Activated CD4-positive, alpha-beta T cell treated with anti-CD3 and anti-CD28 coated beads, Interleukin-10, Interleukin-2, amounts not matched to agents 100 ng/mL and 50 ng/mL, durations not matched to agents 16 hours and 8 hours (primary cell): ENCODE data around the gene ETV3L.

Experiments
- DNase-seq: peaks from one replicate; pipeline ENCODE4 v3.0.0-alpha.2; 2020

ETV3L gene

DNA sequence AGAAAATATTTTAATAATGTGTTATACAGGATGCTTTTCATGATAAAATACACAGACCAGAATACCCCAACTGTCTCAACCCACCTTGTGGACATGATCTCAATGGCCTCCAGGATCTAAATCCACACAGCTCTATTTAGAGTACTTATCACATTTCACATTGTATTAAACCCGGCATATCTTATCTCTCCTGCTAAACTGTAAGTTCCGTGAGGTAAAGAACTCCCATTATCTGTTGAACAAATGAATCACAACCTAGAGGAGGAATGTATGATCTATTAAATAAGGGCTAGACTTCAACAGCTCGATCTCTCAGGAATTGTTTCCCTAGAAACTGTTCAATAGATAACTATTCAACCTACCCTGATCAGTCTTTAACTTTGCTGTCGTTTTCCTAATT lies 31.7 kb upstream of the ETV3L start:
- DNase-seq, result no peak

DNA sequence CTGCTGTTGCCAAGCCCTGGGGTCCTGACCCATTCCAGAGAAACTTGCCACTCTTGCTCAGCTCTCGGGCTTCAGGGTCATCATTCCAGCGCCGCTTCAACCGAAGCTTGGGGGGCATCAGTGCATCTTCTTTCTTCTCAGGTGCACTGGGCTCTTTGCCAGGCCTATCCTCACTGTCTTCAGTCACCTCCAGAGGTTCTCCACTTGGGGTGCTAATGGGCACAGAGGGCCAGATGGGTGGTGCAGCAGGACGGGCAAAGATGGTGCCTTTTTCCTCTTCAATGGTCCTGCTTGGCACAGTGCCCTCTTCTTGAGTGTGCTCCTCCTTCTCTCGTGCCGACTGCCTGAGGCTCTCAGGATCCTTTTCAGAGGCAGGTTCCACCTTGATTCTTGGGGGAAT lies 25.2 kb upstream of the ETV3L start:
- no peak for DNase-seq

DNA sequence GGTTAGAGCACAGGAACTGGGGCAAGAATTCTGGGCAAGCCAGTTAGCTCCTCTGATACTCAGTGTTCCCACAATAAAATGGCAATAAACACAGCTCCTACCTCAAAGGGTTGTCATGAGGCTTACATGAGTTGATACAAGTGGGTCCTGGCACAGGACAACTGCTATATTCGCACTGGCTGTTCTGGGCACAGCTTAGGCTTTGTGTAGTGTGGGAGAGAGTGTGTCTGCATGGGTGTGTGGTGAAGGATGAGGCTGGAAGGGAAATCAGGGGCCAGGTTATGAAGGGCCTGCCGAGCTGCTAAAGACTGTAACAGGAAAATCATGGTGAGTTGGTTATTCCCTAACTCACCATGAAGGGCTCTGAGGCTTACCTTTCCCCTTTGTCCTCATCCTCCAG lies 19.8 kb upstream of the ETV3L start:
- DNase-seq, result no peak

GRCh38 chr1:157119008-157119407 lies 19.4 kb upstream of the ETV3L start:
- DNase-seq, result no peak

- no peak for DNase-seq
These were observed 18.0 kb upstream of the ETV3L start for GRCh38 chr1:157117527-157118057.

- no peak for DNase-seq
These were observed 17.1 kb upstream of the ETV3L start for GRCh38 chr1:157116737-157117103.

DNA sequence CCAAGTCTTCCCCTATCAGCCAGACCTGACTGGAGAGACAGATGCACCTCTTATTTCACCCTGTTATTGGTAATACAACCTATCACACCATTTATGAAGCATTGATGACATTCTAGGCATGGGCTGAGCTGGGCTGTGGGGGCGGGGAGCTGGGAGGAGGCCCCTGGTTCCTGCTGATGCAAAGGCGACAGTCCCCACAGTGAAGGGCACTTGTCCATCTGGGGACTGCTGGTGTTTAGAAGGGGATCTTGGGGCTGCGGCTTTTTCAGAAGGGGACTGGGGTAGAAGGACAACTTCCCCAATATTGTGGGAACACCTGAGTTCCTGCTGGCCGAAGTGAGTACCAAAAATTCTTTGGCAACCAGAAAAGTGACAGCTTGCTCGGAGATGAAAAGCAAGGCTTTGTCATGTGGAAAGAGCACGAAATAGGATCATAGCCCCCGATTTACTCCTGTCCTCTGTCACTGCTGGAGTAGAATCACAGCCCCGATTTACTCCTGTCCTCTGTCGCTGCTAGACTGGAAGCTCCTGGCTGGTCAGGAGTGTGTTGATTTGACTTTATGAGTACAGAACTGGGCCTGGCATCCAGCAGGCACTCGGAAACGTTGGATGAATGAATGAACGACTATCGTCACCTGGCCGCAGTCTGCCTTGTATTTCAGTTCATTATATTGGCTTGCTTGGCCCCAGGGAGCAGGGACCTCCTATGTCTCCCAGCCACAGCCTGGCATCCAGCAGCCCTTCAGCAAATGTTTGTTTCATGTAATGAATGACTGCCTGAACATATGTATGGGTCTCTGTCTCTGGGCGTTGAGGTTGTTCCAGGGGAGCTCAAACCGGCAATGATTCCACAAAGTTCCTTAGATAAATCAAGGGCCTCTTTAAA lies 16.5 kb upstream of the ETV3L start:
- DNase-seq, result no peak

- no peak for DNase-seq
These were observed 15.8 kb upstream of the ETV3L start for GRCh38 chr1:157115429-157115838.

DNA sequence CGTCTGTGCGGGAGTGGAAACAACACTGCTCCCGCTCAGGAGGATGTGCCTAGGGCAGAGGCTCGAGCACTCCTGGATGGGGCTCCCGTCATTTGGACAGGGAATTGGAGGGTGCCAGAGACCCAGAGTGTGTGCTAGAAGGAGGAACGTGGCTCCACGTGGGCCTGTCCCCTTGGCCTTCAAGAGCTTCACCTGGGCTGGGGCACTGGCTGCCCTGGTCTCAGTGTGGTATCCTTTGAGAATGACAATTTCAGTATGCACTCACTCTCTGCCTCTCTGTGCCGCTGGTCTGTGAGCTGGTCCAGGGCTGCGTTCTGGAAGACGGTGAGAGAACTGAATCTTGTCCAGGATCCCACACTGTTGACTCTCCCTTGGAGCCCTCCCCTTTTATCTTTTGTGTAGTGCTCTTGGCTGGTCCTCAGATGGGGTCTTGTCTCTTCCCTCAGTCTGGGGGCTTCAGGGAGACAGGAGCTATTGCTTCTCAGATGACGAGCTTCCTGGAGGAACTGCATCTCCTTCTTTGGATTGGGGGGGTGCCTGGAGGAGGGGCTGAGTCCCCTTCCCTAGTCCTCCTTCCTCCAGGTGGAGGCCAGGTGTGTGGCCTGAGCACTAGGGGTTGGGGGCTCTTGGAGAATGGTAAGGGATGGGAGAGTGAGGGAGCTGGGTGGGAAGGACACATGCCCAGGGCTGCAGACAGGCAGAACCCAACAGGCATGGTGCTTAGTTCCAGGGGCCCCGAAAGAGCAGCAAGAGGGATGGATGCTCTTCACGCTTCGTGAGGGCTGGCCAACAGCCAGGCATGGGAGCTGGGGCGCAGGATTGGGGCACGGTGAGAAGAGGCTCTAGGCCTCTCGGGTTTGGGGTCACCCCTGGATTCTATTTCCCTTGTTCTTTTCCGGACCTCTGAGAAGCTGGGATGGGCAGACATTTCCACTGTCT lies 14.8 kb upstream of the ETV3L start:
- DNase-seq, result no peak

DNA sequence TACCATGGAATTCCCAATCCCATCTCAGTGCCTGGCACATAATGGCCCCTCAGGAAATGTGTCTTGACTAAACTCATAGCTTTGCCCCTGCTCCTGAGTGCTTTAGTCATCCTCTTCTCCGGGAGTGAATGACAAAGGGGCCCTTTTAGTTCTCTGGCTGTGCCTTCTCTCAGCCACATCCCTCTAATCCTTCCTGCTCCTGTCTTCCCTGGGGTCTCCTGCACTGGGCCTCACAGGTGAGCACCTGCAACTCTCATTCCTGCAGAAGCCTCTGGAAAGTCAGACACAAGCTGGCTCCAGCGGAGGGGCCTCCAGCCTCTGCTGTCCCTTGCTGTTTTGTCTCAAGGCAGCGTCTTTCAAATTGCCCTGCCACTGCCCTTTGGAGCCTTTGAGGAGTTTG lies 14.0 kb upstream of the ETV3L start:
- DNase-seq, result no peak

GRCh38 chr1:157113106-157113505 lies 13.5 kb upstream of the ETV3L start:
- DNase-seq, result no peak

GRCh38 chr1:157112186-157112867 lies 12.7 kb upstream of the ETV3L start:
- no peak for DNase-seq

DNA sequence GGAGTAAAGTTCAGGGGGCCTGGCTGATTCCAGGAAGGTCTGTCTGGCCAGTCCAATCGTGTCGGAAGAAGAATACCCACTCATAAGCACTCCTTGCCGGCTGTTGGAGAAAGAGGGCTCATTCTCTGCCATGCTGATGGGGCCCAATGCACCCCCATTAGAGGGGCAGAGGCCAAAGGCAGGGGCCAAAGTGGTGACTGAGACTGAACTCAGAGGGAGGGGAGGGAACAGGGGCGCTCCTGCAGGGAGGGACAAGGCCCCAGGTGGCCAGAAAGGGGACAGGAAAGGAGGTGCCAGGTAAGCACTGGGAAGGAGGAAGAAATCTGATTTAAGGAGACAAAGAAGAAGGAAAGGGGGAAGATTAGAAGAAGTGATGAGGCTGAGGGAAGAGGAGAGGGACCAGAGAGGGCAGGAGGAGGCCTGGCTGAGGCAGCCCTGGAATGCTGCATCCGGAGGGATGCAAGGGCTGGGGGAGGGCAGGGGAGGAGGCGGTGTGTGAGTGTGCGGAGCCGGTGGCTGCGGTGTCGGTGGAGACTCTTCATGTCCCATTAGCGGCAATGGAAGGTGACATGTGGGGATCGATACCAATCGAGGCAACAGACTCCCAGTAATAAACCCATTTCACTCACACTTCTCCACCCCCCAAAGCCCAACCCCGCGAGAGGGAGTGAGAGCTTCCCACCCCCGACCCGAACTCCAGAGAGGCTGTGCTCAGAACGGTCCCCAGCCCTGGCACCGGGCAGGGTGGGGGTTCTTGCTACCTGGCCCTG lies 12.0 kb upstream of the ETV3L start:
- DNase-seq, result no peak

DNA sequence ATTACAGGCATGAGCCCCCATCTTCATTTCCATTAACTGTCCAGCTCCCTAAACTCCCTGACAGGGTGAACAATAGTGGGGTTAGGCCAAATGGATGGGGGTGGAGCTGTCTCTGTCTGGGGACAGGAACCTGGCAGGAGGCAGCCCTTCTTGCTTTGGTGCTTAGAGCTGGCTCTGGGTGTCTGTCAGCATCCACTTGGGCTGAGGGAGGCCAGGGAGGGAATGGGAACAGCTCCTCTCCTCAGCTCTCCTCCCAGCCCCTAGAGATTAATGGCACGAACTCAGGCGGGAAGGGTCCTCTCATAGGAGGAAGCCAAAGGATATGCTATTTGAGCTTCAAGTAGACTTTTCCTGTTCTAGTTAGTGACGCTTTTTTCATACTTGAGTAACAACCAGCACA lies 11.1 kb upstream of the ETV3L start:
- DNase-seq, result no peak

GRCh38 chr1:157110003-157110402 lies 10.4 kb upstream of the ETV3L start:
- no peak for DNase-seq

DNA sequence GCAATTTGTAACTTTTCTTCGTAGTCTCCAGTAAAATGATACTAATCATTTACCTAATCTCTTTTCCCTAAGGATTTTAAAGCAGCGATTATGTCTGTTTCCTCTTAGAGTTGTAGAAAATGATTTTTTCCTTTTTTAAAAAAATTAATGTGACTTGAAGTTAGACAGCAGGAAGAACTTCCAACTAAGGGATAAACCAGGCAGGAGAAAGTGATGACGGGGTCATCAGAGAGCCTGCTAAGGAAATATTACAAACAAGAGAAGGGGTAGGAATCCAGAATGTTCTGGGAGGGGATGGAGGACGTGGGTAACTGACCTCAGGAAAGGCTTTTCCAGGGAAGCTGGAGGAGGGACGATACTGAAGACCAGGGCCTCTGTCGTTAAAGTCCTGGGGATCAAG lies 8.8 kb upstream of the ETV3L start:
- DNase-seq, result no peak

DNA sequence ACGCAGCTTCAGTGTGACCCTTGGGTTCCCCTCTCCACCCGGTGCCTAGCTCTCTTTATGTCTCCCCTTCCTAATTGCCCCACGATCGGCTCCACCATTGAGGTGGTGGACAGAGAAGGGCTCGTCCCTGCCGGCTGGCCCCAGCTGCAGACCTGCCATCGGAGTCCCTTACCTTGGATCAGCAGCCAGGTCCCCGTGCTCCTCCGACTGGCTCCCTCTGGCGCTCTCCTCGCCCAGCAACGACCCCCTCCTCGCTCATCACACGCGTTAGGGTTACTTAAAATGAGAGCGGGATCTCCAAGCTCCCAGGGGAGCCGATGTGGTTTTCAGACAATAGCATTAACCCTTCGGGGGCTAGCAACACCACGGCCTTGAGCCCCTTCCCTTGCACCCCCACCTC lies 8.1 kb upstream of the ETV3L start:
- no peak for DNase-seq

DNA sequence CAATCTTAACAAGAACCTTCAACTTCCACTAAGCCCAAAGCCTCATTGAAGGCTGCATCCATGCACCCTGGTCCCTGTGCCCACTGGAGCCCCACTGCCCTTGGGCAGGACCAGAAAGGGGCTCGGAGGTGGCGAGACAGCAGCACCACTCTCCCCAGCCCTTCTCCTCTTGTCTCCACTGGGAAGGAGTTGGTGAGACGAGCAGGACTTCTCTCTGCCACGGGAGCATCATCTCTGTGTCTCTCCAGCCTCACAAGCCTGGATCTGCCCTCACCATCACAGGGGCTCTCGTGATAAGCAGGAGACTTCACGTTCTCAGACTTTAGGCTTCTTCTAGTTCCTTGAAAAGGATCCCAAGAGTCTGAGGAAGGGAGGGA lies 7.2 kb upstream of the ETV3L start:
- no peak for DNase-seq

DNA sequence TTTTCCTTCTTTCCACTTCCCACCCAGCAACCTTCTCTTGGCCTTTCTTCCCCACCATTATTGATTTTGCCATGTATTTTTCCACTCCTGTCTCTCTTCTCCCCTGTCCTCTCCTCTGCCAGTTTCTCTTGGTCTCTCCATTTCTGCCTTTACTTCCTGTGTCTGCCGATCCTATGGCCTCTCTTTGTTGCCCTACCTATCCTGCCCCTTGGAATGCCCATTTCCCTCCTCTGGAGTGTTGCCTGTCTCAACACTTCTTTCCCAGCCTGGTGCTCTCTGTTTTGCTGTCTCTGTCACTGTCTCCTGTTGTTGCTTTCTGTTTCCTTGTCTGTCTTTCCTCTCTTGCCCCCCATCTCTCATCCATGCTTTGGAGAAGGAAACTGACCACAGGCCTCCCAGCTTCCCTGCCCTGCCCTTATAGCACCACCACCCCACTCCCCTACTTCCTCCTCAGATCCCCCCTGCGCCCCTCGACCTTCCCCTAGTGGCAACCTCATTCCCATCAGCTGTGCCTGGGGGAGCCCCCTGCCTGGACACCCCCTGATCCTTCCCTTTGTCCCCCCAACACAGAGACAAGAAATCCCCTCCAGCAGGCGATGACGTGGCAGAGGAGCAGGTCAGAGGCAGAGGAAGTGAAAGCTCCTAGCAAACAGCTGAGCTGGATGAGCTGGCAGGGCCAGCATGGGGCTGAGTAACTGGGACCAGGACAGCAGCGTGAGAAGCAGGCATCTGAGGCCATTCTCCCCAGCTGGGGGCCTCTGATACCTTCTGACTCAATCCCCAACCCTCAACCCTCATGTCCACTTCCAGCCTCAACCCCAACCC lies 6.6 kb upstream of the ETV3L start:
- peak; percentile 62 for DNase-seq

- no peak for DNase-seq
These were observed 5.8 kb upstream of the ETV3L start for GRCh38 chr1:157105298-157105987.
